ENCODE results near the gene FNDC10.

FNDC10 gene

GRCh38 chr1:1565340-1565739 lies 34.6 kb downstream of the FNDC10 start:
- H3K4me3 ChIP-seq (ENCODE audit: low read depth, low read length) = no peak overlapping the region
- TF ChIP-seq CTCF (IDR thresholded peaks at IDR 0.05; ENCODE audit: low read depth, low read length) = no peak

GRCh38 chr1:1564268-1564667 lies 35.7 kb downstream of the FNDC10 start:
- no peak for TF ChIP-seq CTCF (IDR thresholded peaks at IDR 0.05; ENCODE audit: low read depth, low read length)

GRCh38 chr1:1563688-1564087 lies 36.2 kb downstream of the FNDC10 start:
- TF ChIP-seq CTCF (IDR thresholded peaks at IDR 0.05; ENCODE audit: low read depth, low read length) = no peak
- no peak overlapping the region for H3K4me3 ChIP-seq (ENCODE audit: low read depth, low read length)

More at GRCh38 chr1:1564268-1564667, 35.7 kb downstream of the FNDC10 start:
- no peak overlapping the region for H3K4me3 ChIP-seq (ENCODE audit: low read depth, low read length)

GRCh38 chr1:1562556-1563195 lies 37.3 kb downstream of the FNDC10 start:
- no peak for TF ChIP-seq CTCF (IDR thresholded peaks at IDR 0.05; ENCODE audit: low read depth, low read length)
- no peak overlapping the region for H3K4me3 ChIP-seq (ENCODE audit: low read depth, low read length)

GRCh38 chr1:1561801-1562470 lies 38.0 kb downstream of the FNDC10 start:
- TF ChIP-seq CTCF (IDR thresholded peaks at IDR 0.05; ENCODE audit: low read depth, low read length) = no peak

GRCh38 chr1:1560178-1560577 lies 39.8 kb downstream of the FNDC10 start:
- H3K4me3 ChIP-seq (ENCODE audit: low read depth, low read length) = no peak overlapping the region
- no peak for TF ChIP-seq CTCF (IDR thresholded peaks at IDR 0.05; ENCODE audit: low read depth, low read length)

More at GRCh38 chr1:1561801-1562470, 38.0 kb downstream of the FNDC10 start:
- H3K4me3 ChIP-seq (ENCODE audit: low read depth, low read length) = no peak overlapping the region

GRCh38 chr1:1559066-1559465 lies 40.9 kb downstream of the FNDC10 start:
- TF ChIP-seq CTCF (IDR thresholded peaks at IDR 0.05; ENCODE audit: low read depth, low read length) = no peak
- H3K4me3 ChIP-seq (ENCODE audit: low read depth, low read length) = no peak overlapping the region

Data from WI38 (cell line).